Fibroblast of mammary gland (primary cell): ENCODE measurements around the gene PRDM16.

Source experiments
- DNase-seq: peaks from one replicate; pipeline ENCODE4 v3.0.0-alpha.2; 2010; ENCODE audit warnings: low read depth
- H3K4me3 ChIP-seq: 2 replicates; pipeline ENCODE4 v1.5.1; 2011; ENCODE audit warnings: low read depth, mild to moderate bottlenecking, low read length, moderate library complexity; ENCODE audit not compliant: control insufficient read depth
- CTCF ChIP-seq: conservative IDR thresholded peaks from 2 replicates; pipeline ENCODE4 v1.5.1; 2011; ENCODE audit warnings: low read depth, low read length, inconsistent platforms; ENCODE audit not compliant: control insufficient read depth, insufficient read depth

PRDM16 gene

DNA sequence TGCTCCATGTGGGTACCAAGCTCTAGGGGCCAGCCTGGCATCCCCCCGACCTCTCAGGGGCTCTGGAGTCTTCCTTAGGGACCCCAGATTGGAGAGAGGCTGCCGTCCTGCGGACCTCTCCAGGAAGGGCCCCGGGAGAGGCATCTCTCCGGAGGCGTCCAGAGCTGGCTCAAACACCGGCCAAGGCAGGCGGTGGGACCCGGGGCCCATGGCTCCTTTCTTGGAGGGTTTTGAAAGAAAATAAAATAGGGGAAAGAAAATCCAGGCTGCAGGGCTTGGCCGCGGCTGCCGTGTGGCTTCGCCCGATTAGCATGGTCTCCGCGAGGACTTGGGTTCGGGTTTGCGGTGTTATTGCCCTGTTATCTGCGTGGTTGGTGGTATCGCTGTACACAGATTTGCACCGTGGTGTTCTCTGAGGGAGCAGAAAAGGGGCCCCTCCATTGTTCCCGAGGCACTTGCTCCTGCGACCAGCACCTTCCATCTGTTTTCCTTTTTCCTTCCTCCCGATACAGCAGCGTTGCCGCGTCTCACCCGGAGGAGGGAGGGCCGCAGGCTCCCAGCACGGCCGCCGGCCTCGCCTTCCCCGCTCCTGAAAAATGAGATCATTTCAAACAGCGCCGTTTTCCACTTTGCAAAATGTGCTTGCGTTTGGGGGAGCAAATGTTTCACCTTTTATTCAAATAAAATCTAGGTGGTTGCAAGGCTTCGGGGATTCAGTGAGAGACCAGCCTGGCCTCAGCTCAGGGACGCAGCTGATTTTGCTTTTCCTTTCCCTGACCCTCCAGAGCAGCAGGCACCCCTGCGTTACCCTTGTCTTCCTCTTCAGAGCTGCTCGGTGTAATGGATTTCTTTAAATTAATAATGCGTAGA, 86.3 kb downstream of the PRDM16 start:
- H3K4me3 ChIP-seq = no peak overlapping the region
- no peak for DNase-seq
- TF ChIP-seq CTCF = no peak

- DNase-seq = no peak
- TF ChIP-seq CTCF = no peak
Observed at GRCh38 chr1:3155926-3156220, 86.9 kb downstream of the PRDM16 start.

DNA sequence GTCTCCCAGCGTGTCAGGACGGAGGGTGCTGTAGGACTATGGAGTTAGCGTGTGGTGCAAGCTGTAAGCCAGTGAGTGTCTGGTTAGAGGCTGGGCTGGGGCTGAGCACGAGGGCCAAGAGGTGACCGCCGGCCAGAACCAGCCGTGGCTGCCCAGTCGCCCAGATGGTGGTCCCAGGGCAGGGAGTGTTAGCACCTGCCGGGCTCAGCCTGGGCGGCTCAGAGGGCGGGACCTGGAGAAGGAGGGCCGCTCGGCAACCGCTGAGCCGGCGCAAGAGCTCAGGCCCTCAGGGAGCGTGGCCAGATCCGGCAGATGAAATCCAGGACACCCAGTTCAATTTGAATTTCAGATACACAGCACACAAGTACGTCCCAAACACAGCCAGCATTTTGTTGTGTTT, 87.9 kb downstream of the PRDM16 start:
- DNase-seq = no peak
- no peak for TF ChIP-seq CTCF
- H3K4me3 ChIP-seq = no peak overlapping the region

More at GRCh38 chr1:3155926-3156220, 86.9 kb downstream of the PRDM16 start:
- no peak overlapping the region for H3K4me3 ChIP-seq

DNA sequence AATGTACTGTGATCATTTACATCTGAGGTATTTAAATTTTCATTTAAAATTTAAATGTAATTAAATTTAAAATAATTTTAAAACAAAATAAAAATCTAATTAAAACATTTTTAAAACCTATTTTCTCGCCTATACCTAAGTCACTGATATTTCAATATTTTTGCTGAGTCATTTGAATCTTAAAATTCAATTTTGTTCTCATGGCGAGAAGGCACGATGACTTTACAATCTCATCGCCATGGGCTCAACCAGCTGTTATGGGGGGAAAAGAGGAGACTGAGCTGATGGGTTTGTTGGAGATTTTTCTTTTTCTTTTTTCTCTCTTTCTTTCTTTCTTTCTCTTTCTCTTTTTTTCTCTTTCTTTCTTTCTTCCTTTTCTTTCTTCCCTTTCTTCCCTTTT, 89.3 kb downstream of the PRDM16 start:
- H3K4me3 ChIP-seq = no peak overlapping the region
- no peak for DNase-seq
- no peak for TF ChIP-seq CTCF

GRCh38 chr1:3159121-3159520, 90.1 kb downstream of the PRDM16 start:
- no peak for TF ChIP-seq CTCF
- DNase-seq = no peak
- no peak overlapping the region for H3K4me3 ChIP-seq

DNA sequence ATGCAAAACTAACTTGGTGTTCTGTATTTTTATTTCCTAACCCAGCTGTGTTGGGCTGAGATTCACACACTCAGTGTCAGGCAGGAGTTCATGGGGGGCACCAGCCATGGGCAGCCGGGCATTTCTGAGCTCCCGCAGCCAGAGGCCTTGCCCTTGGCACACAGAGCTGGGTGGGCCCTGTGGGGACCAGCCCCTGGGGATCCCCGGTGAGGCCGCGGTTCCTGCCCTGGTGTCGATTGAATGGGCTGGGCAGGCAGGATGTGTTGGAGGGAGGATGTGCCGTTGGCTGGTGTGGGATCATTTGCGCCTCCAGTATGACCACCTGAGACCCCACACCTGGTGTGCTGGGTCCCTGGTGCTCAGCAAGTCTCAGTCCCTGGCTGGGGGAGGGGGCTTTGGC, 91.0 kb downstream of the PRDM16 start:
- no peak for DNase-seq
- no peak for TF ChIP-seq CTCF
- no peak overlapping the region for H3K4me3 ChIP-seq
